HG02588 (cell line): ENCODE data around the gene CLMN.

Source experiments
- ATAC-seq: cut with Tn5 transposase; IDR thresholded peaks from one replicate; pipeline ENCODE4 v1.9.1; 2021; ENCODE audit warnings: mild to moderate bottlenecking, moderate library complexity; ENCODE audit not compliant: unreplicated experiment

The CLMN gene

DNA sequence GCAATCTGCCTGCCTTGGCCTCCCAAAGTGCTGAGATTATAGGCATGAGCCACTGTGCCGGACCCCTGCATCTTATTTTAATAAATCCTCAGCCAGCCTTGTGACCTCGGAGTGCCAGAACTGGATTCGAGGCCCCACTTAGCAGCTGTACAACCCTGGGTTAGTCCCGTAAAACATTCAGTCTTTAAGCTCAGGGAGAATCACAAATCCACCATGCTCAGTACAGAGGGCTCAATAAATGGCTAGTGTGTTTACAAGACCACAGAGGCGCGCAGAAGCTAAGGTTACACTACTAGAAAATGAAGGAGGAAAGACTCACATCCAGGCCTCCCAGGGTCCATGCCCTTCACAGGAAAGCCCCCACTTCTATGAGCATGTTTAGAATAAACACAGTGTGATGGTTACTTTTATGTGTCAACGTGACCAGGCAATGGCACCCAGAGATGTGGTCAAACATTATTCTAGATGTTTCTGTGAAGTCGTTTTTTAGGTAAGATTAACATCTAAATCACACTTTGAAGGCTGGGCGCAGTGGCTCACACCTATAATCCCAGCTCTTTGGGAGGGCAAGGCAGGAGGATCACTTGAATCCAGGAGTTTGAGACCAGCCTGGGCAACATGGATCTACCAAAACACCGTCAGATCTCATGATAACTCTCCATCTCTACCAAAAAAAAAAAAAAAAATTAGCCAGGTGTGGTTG, 55.3 kb downstream of the CLMN start:
- ATAC-seq, result no peak

DNA sequence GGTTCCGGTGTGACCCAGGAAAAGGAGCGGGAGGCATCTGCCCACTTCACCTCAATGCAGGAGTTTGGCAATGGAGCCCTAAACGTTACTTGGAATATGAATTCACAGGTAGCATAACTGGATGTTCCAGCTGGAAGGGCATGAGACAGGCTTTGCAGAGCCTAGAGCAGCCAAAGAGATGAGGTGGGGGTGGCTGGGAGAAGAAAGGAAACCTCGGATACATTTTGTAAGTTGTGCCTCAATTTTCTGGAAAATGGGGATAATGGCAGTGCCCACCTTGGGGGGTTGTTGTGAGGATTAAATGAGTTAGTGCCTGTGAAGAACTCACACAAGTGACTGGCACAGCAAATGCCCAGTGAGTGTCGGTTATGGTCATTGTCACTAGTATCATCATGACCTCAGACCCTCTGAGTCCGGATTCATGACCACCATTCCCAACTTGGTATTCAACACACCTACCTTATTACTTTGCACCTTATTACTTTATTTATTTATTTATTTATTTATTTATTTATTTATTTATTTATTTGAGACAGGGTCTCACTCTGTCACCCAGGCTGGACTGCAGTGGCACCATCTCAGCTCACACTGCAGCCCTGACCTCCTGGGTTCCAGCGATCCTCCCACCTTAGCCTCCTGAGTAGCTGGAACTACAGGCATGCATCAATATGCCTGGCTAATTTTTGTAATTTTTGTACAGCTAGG, 56.0 kb downstream of the CLMN start:
- ATAC-seq, result no peak

DNA sequence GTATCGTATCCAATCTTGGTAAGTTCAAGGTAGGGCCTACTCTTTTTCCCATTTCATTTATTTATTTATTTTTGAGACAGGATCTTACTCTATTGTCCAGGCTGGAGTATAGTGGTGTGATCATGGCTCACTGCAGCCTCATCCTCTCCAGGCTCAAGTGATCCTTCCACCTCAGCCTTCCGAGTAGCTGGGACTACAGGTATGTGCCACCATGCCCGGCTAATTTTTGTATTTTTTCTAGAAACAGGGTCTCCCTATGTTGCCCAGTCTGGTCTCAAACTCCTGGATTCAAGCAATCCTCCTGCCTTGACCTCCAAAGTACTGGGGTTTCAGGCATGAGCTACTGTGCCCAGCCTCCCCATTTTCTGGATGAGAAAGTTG, 57.2 kb downstream of the CLMN start:
- no peak for ATAC-seq

GRCh38 chr14:95261616-95262510, 57.8 kb downstream of the CLMN start:
- no peak for ATAC-seq

DNA sequence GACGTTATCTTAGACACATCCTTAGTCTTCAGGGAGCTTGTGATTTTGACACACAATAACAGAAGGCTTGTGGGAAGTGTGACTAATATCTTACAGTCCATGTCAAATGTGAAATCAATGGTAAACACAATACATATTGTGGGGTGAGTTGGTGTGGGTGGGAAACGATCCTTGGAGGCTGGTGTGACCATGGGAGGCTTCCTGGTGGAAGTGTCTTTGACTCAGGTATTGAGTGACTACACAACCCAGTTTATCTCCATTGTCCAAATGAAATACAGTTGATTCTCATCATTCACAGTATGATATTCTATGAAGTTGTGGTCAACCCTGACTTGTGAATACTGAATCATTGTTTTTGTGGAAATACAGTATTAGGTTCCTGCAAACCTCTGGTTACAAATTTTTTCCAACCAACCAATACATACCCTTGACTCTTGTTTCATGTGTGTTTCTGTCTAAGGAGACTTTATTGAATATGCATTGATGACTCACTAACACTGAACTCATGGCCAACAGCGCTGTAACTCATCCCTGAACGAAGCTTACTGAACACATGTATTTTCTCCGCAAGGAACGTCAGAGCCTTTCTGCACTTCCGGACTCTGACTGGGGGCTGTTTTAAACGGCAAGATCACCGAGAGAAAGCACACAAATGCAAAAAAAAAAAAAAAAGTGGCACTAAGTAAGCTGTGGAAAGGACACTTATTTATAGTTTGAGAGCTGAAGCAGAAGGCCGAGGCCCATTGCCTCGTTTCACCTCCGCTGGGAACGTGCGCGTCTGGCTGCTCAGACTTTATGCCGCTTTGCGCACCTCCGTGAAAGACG, 59.0 kb downstream of the CLMN start:
- ATAC-seq, result no peak

GRCh38 chr14:95258754-95259593, 60.7 kb downstream of the CLMN start:
- ATAC-seq, result no peak

GRCh38 chr14:95258156-95258555, 61.6 kb downstream of the CLMN start:
- ATAC-seq, result no peak

DNA sequence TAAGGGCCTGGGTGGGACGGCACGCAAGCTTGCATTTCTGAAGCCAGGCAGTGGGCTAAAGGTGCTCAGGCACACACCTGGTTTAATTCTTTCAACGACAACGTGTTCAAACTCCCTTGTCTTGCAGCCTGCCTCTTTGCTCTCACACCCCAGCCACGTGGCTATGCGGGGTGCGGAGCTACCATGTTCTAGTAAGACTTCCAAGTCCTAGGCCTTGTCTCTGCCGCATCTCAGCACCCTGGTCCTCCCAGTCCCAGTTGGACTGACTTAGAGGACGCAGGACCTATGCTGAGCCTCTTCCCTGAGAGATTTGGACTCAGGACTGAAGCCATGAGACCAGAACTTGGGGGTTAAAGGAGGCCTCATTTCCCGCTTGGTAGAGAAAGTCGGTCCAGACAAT, 62.2 kb downstream of the CLMN start:
- ATAC-seq, result no peak

DNA sequence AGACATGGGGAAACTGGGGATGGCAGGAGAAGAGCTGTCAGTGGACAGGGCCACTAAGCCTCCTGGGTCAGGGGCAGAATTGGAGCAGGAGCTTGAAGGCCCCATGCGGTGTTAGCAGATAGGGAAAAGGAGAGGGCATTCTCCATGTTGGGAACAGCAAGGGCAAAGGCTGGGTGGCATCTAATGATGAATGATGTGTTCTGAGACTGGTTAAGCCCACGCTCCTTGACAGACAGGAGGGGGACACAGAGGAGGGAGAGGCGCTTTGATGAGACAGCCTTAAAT, 63.0 kb downstream of the CLMN start:
- ATAC-seq, result no peak

DNA sequence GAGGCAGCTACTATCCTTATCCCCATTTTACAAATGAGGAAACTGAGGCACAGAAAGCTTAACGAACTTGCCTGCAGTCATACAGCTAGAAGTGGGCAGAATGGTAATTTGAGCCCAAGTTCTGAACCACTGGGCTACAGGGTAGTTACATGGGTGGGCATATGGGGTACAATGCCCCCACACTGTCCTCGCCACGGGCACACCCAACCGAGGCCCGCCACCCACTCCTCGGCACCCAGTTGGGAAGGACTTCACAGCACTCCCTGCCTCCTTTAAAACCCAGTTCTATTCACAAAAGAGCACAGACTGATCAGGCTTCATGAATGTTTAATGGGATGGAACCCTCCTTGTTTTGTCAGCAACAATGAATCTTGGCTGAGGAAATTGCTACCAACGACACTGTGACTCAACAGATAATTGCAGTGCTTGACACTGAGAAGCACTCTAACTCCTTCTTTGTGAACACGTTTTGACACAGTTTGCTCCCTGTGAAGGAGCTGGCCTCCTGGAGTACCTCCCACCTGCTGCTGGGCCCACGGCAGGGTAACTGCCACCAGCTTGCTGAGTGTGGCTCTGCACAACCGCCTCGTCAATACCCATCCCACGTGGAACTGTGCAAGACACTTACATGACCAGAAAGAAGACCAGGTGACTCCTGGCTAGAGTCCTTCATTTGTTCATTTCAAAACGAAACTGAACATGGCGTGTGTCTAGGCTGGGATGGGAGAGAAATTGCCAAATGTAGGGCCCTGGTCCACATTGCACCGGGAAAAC, 63.5 kb downstream of the CLMN start:
- no peak for ATAC-seq

- no peak for ATAC-seq
Observed at GRCh38 chr14:95255487-95255886, 64.2 kb downstream of the CLMN start.

DNA sequence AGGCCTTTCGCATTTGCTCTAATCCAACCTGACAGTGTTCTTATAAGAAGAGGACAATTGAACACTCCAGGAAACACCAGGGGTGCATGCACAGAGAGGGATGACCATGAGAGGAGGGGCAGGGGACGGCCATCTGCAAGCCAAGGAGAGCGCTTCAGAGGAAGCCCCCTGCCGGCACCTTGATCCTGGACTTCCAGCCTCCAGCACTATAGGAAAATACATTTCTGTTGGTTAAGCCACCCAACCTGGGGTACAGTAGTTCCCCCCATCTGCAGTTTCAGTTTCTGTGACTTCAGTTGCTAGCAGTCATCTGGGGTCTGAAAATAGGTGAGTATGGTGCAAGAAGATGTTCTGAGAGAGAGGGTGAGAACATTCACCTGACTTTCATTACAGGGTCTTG, 64.7 kb downstream of the CLMN start:
- no peak for ATAC-seq

- no peak for ATAC-seq
Observed at GRCh38 chr14:95254288-95254687, 65.4 kb downstream of the CLMN start.

DNA sequence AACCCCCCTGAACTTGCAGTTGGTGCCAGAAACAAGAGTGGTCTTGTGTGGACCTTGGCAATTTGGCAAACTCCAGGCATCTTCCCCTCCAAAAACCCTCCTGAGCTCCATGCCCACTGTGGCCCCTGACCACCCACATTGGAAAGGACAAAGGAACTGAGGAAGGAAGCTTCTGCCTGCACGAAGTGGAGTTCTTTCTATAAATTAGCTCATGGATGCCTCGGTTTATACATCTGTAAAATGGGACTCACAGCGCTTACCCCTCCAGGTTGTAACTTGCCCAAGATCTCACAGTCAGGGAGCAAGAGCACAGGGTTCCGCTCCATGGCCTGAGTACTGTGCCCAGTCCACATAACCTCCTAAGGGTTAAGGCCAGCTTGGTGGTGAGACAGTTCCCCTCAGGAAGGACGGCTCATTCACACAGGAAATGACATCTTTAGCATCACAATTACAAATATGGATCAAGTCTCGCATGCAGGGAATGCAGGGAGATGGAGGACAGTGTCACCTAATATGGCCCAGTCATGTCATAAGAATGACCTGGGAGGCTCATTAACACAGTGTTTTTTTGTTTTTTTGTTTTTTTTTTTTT, 66.6 kb downstream of the CLMN start:
- ATAC-seq, result no peak

- no peak for ATAC-seq
Observed at GRCh38 chr14:95252219-95252618, 67.5 kb downstream of the CLMN start.

GRCh38 chr14:95250936-95251335, 68.8 kb downstream of the CLMN start:
- no peak for ATAC-seq

DNA sequence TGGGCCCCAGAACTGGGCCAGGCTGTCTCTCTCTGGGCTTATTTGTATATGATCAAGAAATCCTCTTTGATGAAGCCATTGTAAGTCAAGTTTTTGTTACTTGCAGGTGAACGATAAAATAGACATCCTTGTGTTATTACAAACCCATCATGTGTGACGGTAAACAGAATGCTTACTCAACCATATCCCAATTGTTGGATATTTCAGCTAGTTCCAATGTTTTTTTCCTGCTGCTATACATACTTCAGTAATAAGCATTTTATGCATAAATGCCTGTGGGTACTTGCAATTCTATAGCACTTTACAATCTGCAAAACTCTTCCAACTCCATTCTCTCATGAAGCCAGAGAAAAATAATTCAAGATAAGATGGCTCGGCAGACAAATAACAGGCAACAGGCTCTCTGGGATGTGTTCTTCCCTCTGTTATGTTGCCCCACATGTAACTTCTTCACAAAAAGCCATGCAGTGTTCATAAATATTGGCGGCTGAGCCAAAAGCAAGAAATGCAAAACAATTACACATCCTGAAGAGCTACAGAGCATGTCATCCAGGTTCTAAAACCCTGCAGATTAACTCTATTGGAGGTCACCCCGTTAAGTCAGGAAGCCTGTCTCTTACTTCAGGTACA, 69.5 kb downstream of the CLMN start:
- no peak for ATAC-seq

- no peak for ATAC-seq
Observed at GRCh38 chr14:95248432-95248831, 71.3 kb downstream of the CLMN start.

DNA sequence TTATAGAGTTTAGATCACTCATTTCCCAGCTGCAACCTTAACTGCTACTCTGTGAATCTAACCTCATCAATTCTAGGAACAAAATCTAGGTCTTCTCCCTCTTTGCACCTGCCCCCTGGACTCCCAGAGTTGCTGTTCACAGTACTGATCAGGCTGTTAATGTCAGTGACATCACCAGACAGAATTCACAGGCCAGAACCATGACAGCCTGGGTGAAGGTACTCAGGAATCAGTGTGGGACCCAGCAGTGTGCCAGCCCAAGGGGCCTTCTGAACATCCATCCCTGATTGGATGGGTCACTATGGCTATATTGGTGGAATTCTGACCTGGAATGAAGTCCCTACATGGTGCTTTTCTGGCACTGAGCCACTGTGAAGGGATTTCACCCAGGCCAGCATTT, 72.8 kb downstream of the CLMN start:
- no peak for ATAC-seq
